Gastrocnemius medialis (tissue), 4 donors: ENCODE measurements around the gene NME8. TPM values are rescaled to one million over a fixed set of nuclear protein-coding genes. Genes with fewer than 3 reads are reported as not detected.
A peak's percentile ranks its signal among the peaks of the same experiment; 100 is the strongest.

Source experiments
- ATAC-seq, 2 donors: fragments of 150-250 bp; one replicate each; pipeline ENCODE4 v1.9.1; 2016
- DNase-seq, 2 donors: peaks; one replicate each; pipeline ENCODE4 v3.0.0-alpha.2; 2019
- H3K27ac ChIP-seq, 4 donors: fragments of 200-600 bp; sonication (generic); 1 replicate in 1 of 4; 2 replicates in 3 of 4; pipeline ENCODE4 v1.5.1; 2016 to 2018; ENCODE audit warnings: mild to moderate bottlenecking in 2 of 4, moderate library complexity in 1 of 4
- H3K27me3 ChIP-seq, 3 donors: fragments of 200-600 bp; sonication (generic) in 2 of 3; 1 replicate in 1 of 3; 2 replicates in 2 of 3; pipeline versions ENCODE4 v1.5.1 to v1.6.0; 2016 to 2019; ENCODE audit warnings: mild to moderate bottlenecking in 1 of 3, moderate library complexity in 1 of 3
- H3K36me3 ChIP-seq, 2 donors: fragments of 200-600 bp; sonication (generic) in 1 of 2; one replicate each; pipeline ENCODE4 v1.5.1; 2017 to 2018
- H3K4me1 ChIP-seq, 2 donors: fragments of 200-600 bp; sonication (generic) in 1 of 2; one replicate each; pipeline ENCODE4 v1.5.1; 2016 to 2017; ENCODE audit warnings: mild to moderate bottlenecking in 2 of 2
- H3K4me3 ChIP-seq, 4 donors: fragments of 200-600 bp; sonication (generic) in 3 of 4; 1 replicate in 1 of 4; 2 replicates in 3 of 4; pipeline ENCODE4 v1.5.1; 2016 to 2019; ENCODE audit warnings: mild to moderate bottlenecking in 2 of 4
- H3K9me3 ChIP-seq, 3 donors: fragments of 200-600 bp; sonication (generic) in 2 of 3; 1 replicate in 1 of 3; 2 replicates in 2 of 3; pipeline ENCODE4 v1.5.1; 2016 to 2019
- CTCF ChIP-seq, 5 experiments: fragments of 450-650 bp in 3 of 5; fragments of 200-600 bp in 2 of 5; sonication (generic) in 2 of 5; IDR thresholded peaks in 4 of 5; conservative IDR thresholded peaks in 1 of 5; 1 replicate in 4 of 5; 2 replicates in 1 of 5; pipeline ENCODE4 v1.5.1; 2016 to 2019; ENCODE audit warnings: antibody characterized with exemption in 5 of 5, mild to moderate bottlenecking in 3 of 5, moderate library complexity in 3 of 5
- POLR2A ChIP-seq, 2 donors: fragments of 450-650 bp; IDR thresholded peaks; one replicate each; pipeline ENCODE4 v1.6.1; 2017; ENCODE audit warnings: antibody characterized with exemption in 2 of 2, mild to moderate bottlenecking in 2 of 2, moderate library complexity in 2 of 2
- in situ Hi-C, 4 donors: fragments of 200-750 bp; cut with MboI; loops; one replicate each; pipeline versions ENCODE4 v1.15.0 to v1.8.0; 2017; ENCODE audit warnings: low sequenced_read_pairs in 4 of 4
- intact Hi-C: fragments of 100-400 bp; cut with DNase I; formaldehyde crosslinking; loops from one replicate; pipeline ENCODE4 v1.15.1; 2023; ENCODE audit warnings: low total_unique reads
- total RNA-seq, 4 donors: library from RNA; depleted of rRNA; stranded (reverse); fragments of >200 nt; gene quantifications; one replicate each; pipeline versions ENCODE4 v1.1.0 to v1.2.3, GENCODE V29; 2016

The NME8 gene
- total RNA-seq, 4 donors from 2014 or later, result not detected

GRCh38 chr7:37932543-37932942 is 84.1 kb downstream of the NME8 start:
- H3K4me1 ChIP-seq, result peaks cover 11 to 21% of the 10 kb centered on the region in 2 donors
- TF ChIP-seq CTCF (IDR thresholded peaks at IDR 0.05 in 4 of 5, conservative IDR thresholded peaks at IDR 0.05 in 1 of 5) (no peak), POLR2A (IDR thresholded peaks at IDR 0.05) (no peak)
- DNase-seq, result no peak
- intact Hi-C loops, result no loop called here
- no peak overlapping the region for H3K4me3 ChIP-seq
- no peaks in the 10 kb centered on the region for H3K36me3 ChIP-seq
- no peaks in the 10 kb centered on the region for H3K27me3 ChIP-seq
- in situ Hi-C loops, result no loop called here
- H3K9me3 ChIP-seq, result no peaks in the 10 kb centered on the region
- no peak for ATAC-seq
- no peak overlapping the region for H3K27ac ChIP-seq

GRCh38 chr7:37933018-37933566 is 84.7 kb downstream of the NME8 start:
- Histone ChIP-seq H3K36me3 (no peaks in the 10 kb centered on the region), H3K4me1 (peaks cover 11 to 21% of the 10 kb centered on the region in 2 donors), H3K27me3 (no peaks in the 10 kb centered on the region), H3K4me3 (no peak overlapping the region), H3K27ac (peak overlapping the region in 1 of 4 donors; percentile 41), H3K9me3 (no peaks in the 10 kb centered on the region)
- intact Hi-C loops (no loop called here), in situ Hi-C loops (no loop called here)
- no peak for TF ChIP-seq CTCF (IDR thresholded peaks at IDR 0.05 in 4 of 5, conservative IDR thresholded peaks at IDR 0.05 in 1 of 5)
- TF ChIP-seq POLR2A (IDR thresholded peaks at IDR 0.05), result no peak
- ATAC-seq (no peak), DNase-seq (no peak)

GRCh38 chr7:37942934-37943610 is 94.7 kb downstream of the NME8 start:
- Histone ChIP-seq H3K27ac (peak overlapping the region; percentile 70 to 84 (median 78)), H3K4me3 (no peak overlapping the region), H3K36me3 (no peaks in the 10 kb centered on the region), H3K27me3 (no peaks in the 10 kb centered on the region), H3K9me3 (no peaks in the 10 kb centered on the region), H3K4me1 (peaks cover 51 to 52% of the 10 kb centered on the region in 2 donors)
- DNase-seq (peak; percentile 60 to 81), ATAC-seq (peak; percentile 86 to 95)
- in situ Hi-C loops (no loop called here), intact Hi-C loops (no loop called here)
- no peak for TF ChIP-seq POLR2A (IDR thresholded peaks at IDR 0.05)
- TF ChIP-seq CTCF (IDR thresholded peaks at IDR 0.05 in 4 of 5, conservative IDR thresholded peaks at IDR 0.05 in 1 of 5), result no peak

- intact Hi-C loops, result no loop called here
- DNase-seq, result no peak
- in situ Hi-C loops, result no loop called here
- no peak overlapping the region for H3K4me3 ChIP-seq
- no peak for ATAC-seq
- TF ChIP-seq POLR2A (IDR thresholded peaks at IDR 0.05), result no peak
- TF ChIP-seq CTCF (IDR thresholded peaks at IDR 0.05 in 4 of 5, conservative IDR thresholded peaks at IDR 0.05 in 1 of 5), result no peak
- H3K36me3 ChIP-seq, result no peaks in the 10 kb centered on the region
- H3K9me3 ChIP-seq, result no peaks in the 10 kb centered on the region
- H3K4me1 ChIP-seq, result peaks cover 51 to 52% of the 10 kb centered on the region in 2 donors
- peak overlapping the region; percentile 70 to 84 (median 78) for H3K27ac ChIP-seq
- no peaks in the 10 kb centered on the region for H3K27me3 ChIP-seq
Observed at GRCh38 chr7:37943905-37944736, 95.7 kb downstream of the NME8 start.
